ENCODE measurements around the gene DPP6. TPM values are rescaled to one million over a fixed set of nuclear protein-coding genes. Genes with fewer than 3 reads are reported as not detected.

Gene DPP6
- total RNA-seq, 1 donor from 2014 or later: 2.2 TPM

DNA sequence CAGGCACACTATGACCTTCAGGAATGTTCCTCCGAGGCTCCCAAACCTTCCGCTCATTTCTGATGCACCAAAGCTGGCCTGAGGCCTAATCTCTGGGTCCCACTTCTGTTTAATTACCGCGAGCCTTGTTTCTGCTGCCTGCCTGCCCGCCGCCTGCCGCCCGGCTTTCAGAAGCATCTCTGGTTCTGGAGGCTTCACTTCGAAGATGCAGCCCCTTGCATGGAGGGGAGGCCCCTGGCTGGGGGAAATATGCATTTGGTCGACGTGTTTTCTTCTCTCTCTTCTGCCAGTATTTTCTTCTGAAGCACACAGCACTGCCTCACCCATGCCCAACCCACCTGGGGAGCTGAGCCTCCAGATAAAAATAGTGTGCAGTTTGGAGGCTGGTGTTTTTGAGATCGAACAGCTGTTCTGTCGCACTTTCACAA, 783.8 kb downstream of the DPP6 start:
- no peak overlapping the region for H3K27ac Mint-ChIP-seq (ENCODE audit: unreplicated experiment)
- TF ChIP-seq, protein P1, sequence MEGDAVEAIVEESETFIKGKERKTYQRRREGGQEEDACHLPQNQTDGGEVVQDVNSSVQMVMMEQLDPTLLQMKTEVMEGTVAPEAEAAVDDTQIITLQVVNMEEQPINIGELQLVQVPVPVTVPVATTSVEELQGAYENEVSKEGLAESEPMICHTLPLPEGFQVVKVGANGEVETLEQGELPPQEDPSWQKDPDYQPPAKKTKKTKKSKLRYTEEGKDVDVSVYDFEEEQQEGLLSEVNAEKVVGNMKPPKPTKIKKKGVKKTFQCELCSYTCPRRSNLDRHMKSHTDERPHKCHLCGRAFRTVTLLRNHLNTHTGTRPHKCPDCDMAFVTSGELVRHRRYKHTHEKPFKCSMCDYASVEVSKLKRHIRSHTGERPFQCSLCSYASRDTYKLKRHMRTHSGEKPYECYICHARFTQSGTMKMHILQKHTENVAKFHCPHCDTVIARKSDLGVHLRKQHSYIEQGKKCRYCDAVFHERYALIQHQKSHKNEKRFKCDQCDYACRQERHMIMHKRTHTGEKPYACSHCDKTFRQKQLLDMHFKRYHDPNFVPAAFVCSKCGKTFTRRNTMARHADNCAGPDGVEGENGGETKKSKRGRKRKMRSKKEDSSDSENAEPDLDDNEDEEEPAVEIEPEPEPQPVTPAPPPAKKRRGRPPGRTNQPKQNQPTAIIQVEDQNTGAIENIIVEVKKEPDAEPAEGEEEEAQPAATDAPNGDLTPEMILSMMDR (conservative IDR thresholded peaks at IDR 0.05): no peak

GRCh38 chr7:154837087-154837486, 784.9 kb downstream of the DPP6 start:
- H3K36me3 Mint-ChIP-seq (ENCODE audit: low read depth): no peaks in the 10 kb centered on the region
- TF ChIP-seq, protein P1 (conservative IDR thresholded peaks at IDR 0.05): no peak
- DNase-seq (ENCODE audit: low read depth, low spot score): no peak
- H3K27me3 Mint-ChIP-seq (ENCODE audit: low read depth): peaks cover 25% of the 10 kb centered on the region
- no peak overlapping the region for H3K27ac Mint-ChIP-seq (ENCODE audit: unreplicated experiment)
- H3K9me3 Mint-ChIP-seq: no peaks in the 10 kb centered on the region
- H3K4me3 Mint-ChIP-seq: no peak overlapping the region
- H3K4me1 Mint-ChIP-seq: peaks cover 9% of the 10 kb centered on the region

More for the DNA sequence above, 783.8 kb downstream of the DPP6 start:
- no peak for DNase-seq (ENCODE audit: low read depth, low spot score)
- Mint-ChIP-seq H3K27me3 (ENCODE audit: low read depth) (peaks cover 29% of the 10 kb centered on the region), H3K4me3 (no peak overlapping the region), H3K4me1 (no peaks in the 10 kb centered on the region), H3K9me3 (no peaks in the 10 kb centered on the region), H3K36me3 (ENCODE audit: low read depth) (no peaks in the 10 kb centered on the region)

GRCh38 chr7:154837622-154838021, 785.4 kb downstream of the DPP6 start:
- Mint-ChIP-seq H3K27ac (ENCODE audit: unreplicated experiment) (no peak overlapping the region), H3K36me3 (ENCODE audit: low read depth) (no peaks in the 10 kb centered on the region), H3K4me1 (peaks cover 14% of the 10 kb centered on the region), H3K9me3 (no peaks in the 10 kb centered on the region), H3K27me3 (ENCODE audit: low read depth) (peaks cover 21% of the 10 kb centered on the region), H3K4me3 (no peak overlapping the region)
- no peak for DNase-seq (ENCODE audit: low read depth, low spot score)
- TF ChIP-seq, protein P1 (conservative IDR thresholded peaks at IDR 0.05): no peak

GRCh38 chr7:154840086-154840485, 787.9 kb downstream of the DPP6 start:
- TF ChIP-seq, protein P1 (conservative IDR thresholded peaks at IDR 0.05): no peak
- Mint-ChIP-seq H3K27me3 (ENCODE audit: low read depth) (peaks cover 22% of the 10 kb centered on the region), H3K27ac (ENCODE audit: unreplicated experiment) (no peak overlapping the region), H3K36me3 (ENCODE audit: low read depth) (no peaks in the 10 kb centered on the region), H3K9me3 (no peaks in the 10 kb centered on the region), H3K4me3 (no peak overlapping the region), H3K4me1 (peaks cover 17% of the 10 kb centered on the region)
- DNase-seq (ENCODE audit: low read depth, low spot score): no peak

GRCh38 chr7:154841731-154842331, 789.6 kb downstream of the DPP6 start:
- H3K4me3 Mint-ChIP-seq: no peak overlapping the region
- no peaks in the 10 kb centered on the region for H3K36me3 Mint-ChIP-seq (ENCODE audit: low read depth)
- peaks cover 17% of the 10 kb centered on the region for H3K4me1 Mint-ChIP-seq
- DNase-seq (ENCODE audit: low read depth, low spot score): no peak
- no peaks in the 10 kb centered on the region for H3K9me3 Mint-ChIP-seq
- TF ChIP-seq, protein P1 (conservative IDR thresholded peaks at IDR 0.05): no peak
- peaks cover 22% of the 10 kb centered on the region for H3K27me3 Mint-ChIP-seq (ENCODE audit: low read depth)
- no peak overlapping the region for H3K27ac Mint-ChIP-seq (ENCODE audit: unreplicated experiment)
